ENCODE data around the gene GSX1. TPM values are rescaled to one million over a fixed set of nuclear protein-coding genes. Genes with fewer than 3 reads are reported as not detected.

GSX1 gene
- total and polyA plus RNA-seq, 9 of the 15 experiments (the other 6 are each of a cell fraction or from before 2014, with no cell fraction given): not detected

- ATAC-seq (no peak), FAIRE-seq (no peak), DNase-seq (ENCODE audit: extremely low read depth in 1 of 4, low spot score in 3 of 4) (no peak)
- no peak overlapping the region for H3K4me3 ChIP-seq
- ChIA-PET CTCF (ENCODE audit: low intra/inter-chr PET ratio) (no interaction called here), POLR2A (no interaction called here)
- H3K36me3 ChIP-seq (ENCODE audit: control insufficient read depth, insufficient read depth, low read length): no peaks in the 10 kb centered on the region
- peaks cover 0 to 12% of the 10 kb centered on the region in 2 experiments; a peak in 2 of 5 replicates for H3K27me3 ChIP-seq (ENCODE audit: control insufficient read depth in 2 of 2, insufficient read depth in 2 of 2, low read length in 2 of 2)
- H3K4me1 ChIP-seq (replicated peaks in 1 of 2; ENCODE audit: control insufficient read depth in 2 of 2, insufficient read depth in 2 of 2, low read length in 2 of 2): no peaks in the 10 kb centered on the region
- no peaks in the 10 kb centered on the region for H3K79me2 ChIP-seq (ENCODE audit: control insufficient read depth, insufficient read depth, low read length)
- no peaks in the 10 kb centered on the region for H3K9me1 ChIP-seq (ENCODE audit: control insufficient read depth, insufficient read depth, low read length)
- no peaks in the 10 kb centered on the region for H4K20me1 ChIP-seq (replicated peaks; ENCODE audit: control insufficient read depth, insufficient read depth, low read length)
- no peak overlapping the region for H3K4me2 ChIP-seq (ENCODE audit: insufficient read depth, low read length)
- no peak for TF ChIP-seq HDAC3 (IDR thresholded peaks at IDR 0.05; ENCODE audit: borderline replicate concordance, partially characterized antibody)
- TF ChIP-seq ZNF76 (CRISPR knock-in tag; IDR thresholded peaks at IDR 0.05; ENCODE audit: borderline replicate concordance): no peak
- TF ChIP-seq, protein P1, sequence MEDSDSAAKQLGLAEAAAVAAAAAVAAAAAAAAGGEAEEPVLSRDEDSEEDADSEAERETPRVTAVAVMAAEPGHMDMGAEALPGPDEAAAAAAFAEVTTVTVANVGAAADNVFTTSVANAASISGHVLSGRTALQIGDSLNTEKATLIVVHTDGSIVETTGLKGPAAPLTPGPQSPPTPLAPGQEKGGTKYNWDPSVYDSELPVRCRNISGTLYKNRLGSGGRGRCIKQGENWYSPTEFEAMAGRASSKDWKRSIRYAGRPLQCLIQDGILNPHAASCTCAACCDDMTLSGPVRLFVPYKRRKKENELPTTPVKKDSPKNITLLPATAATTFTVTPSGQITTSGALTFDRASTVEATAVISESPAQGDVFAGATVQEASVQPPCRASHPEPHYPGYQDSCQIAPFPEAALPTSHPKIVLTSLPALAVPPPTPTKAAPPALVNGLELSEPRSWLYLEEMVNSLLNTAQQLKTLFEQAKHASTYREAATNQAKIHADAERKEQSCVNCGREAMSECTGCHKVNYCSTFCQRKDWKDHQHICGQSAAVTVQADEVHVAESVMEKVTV (CRISPR knock-in tag; IDR thresholded peaks at IDR 0.05): no peak
- no peak for TF ChIP-seq ATF1 (CRISPR knock-in tag; IDR thresholded peaks at IDR 0.05)
- no peak for TF ChIP-seq ATF1 (tag; IDR thresholded peaks at IDR 0.05)
- no peak for TF ChIP-seq FOSL1 (tag; conservative IDR thresholded peaks at IDR 0.05)
- TF ChIP-seq, protein P2, sequence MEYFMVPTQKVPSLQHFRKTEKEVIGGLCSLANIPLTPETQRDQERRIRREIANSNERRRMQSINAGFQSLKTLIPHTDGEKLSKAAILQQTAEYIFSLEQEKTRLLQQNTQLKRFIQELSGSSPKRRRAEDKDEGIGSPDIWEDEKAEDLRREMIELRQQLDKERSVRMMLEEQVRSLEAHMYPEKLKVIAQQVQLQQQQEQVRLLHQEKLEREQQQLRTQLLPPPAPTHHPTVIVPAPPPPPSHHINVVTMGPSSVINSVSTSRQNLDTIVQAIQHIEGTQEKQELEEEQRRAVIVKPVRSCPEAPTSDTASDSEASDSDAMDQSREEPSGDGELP (CRISPR knock-in tag; IDR thresholded peaks at IDR 0.05; ENCODE audit: borderline replicate concordance): no peak
- no peak for TF ChIP-seq HNRNPUL1 (IDR thresholded peaks at IDR 0.05; ENCODE audit: low read length)
- no peak for TF ChIP-seq CBX5 (IDR thresholded peaks at IDR 0.05; ENCODE audit: borderline replicate concordance, low read depth)
- TF ChIP-seq ETV6 (IDR thresholded peaks at IDR 0.05; ENCODE audit: borderline replicate concordance in 1 of 2, low read depth in 2 of 2, low read length in 1 of 2): no peak
- TF ChIP-seq ETV6 (CRISPR knock-in tag; IDR thresholded peaks at IDR 0.05; ENCODE audit: borderline replicate concordance): no peak
- no peak for TF ChIP-seq HOXB6 (CRISPR knock-in tag; IDR thresholded peaks at IDR 0.05; ENCODE audit: borderline replicate concordance)
- TF ChIP-seq NR2F6 (CRISPR knock-in tag; IDR thresholded peaks at IDR 0.05): no peak
- no peak for TF ChIP-seq KLF13 (tag; IDR thresholded peaks at IDR 0.05; ENCODE audit: borderline replicate concordance, low read depth)
- no peak for TF ChIP-seq HES1 (IDR thresholded peaks at IDR 0.05; ENCODE audit: low read depth)
- TF ChIP-seq MNT (conservative IDR thresholded peaks at IDR 0.05): no peak
- TF ChIP-seq ELF4 (CRISPR knock-in tag; IDR thresholded peaks at IDR 0.05): no peak
- TF ChIP-seq ESRRA (IDR thresholded peaks at IDR 0.05; ENCODE audit: borderline replicate concordance, low read depth): no peak
- TF ChIP-seq SNIP1 (IDR thresholded peaks at IDR 0.05; ENCODE audit: low read depth): no peak
- no TSS peak for BruUV-seq (replicated peaks)
- 0% methylated on average over 4 of the region's 4 CpGs for WGBS (ENCODE audit: insufficient coverage, low coverage, missing lambda C conversion rate)
- no peak overlapping the region for H3K27ac ChIP-seq (ENCODE audit: extremely low read depth, low read depth, low read length)
- no peak overlapping the region for H3K9ac ChIP-seq (ENCODE audit: insufficient read depth in 1 of 2, low read depth in 2 of 2, low read length in 2 of 2)
- no peak overlapping the region for H2AFZ ChIP-seq (ENCODE audit: low read depth, low read length)
- intact Hi-C loops (cut with micrococcal nuclease): no loop called here
- H3K9me3 ChIP-seq (replicated peaks; ENCODE audit: control insufficient read depth, insufficient read depth, low read depth, low read length): no peaks in the 10 kb centered on the region
- in situ Hi-C loops (cut with MboI): no loop called here
These were observed 40.2 kb upstream of the GSX1 start for GRCh38 chr13:27751953-27752532.

Data from K562 (cell line).